H1 (cell line): ENCODE data around the gene FGFR2. TPM values are rescaled to one million over a fixed set of nuclear protein-coding genes. Genes with fewer than 3 reads are reported as not detected.

Experiments used
- BCL11A ChIP-seq, 2 experiments: IDR thresholded peaks; one replicate each; pipeline ENCODE4 v1.6.1; 2011; ENCODE audit warnings: low read depth in 2 of 2, low read length in 2 of 2, mild to moderate bottlenecking in 2 of 2
- BRCA1 ChIP-seq: IDR thresholded peaks from 2 replicates; pipeline ENCODE4 v1.6.1; 2012; ENCODE audit warnings: low read depth, low read length, improper control_type of control experiment
- CBX5 ChIP-seq: fragments of 300-800, 300-1000 bp; sonication (generic); IDR thresholded peaks from 2 replicates; pipeline ENCODE4 v1.7.1; 2016; ENCODE audit warnings: antibody characterized with exemption, low read length, low read depth
- CHD1 ChIP-seq: IDR thresholded peaks from 2 replicates; pipeline ENCODE4 v1.6.1; 2012; ENCODE audit warnings: low read depth, low read length, improper control_type of control experiment
- HDAC6 ChIP-seq: IDR thresholded peaks from one replicate; pipeline ENCODE4 v1.7.1; 2012; ENCODE audit warnings: low read depth, mild to moderate bottlenecking, inconsistent platforms, low read length, moderate library complexity
- KDM4A ChIP-seq: IDR thresholded peaks from one replicate; pipeline ENCODE4 v1.7.1; 2012; ENCODE audit warnings: low read depth, mild to moderate bottlenecking, moderate library complexity, low read length, inconsistent platforms; ENCODE audit not compliant: severe bottlenecking
- RBBP5 ChIP-seq: IDR thresholded peaks from 2 replicates; pipeline ENCODE4 v1.7.1; 2012; ENCODE audit warnings: low read depth, mild to moderate bottlenecking, inconsistent platforms, low read length, moderate library complexity, borderline replicate concordance
- RNF2 ChIP-seq: fragments of 200-900, 300-1000 bp; sonication (generic); IDR thresholded peaks from 2 replicates; pipeline ENCODE4 v1.7.1; 2016; ENCODE audit warnings: borderline replicate concordance, low read depth, mild to moderate bottlenecking, antibody characterized with exemption, low read length; ENCODE audit not compliant: poor library complexity, severe bottlenecking; ENCODE audit errors: missing control alignments
- SAP30 ChIP-seq: fragments of 300-600 bp; sonication (generic); IDR thresholded peaks from 2 replicates; pipeline ENCODE4 v1.7.1; 2012; ENCODE audit warnings: low read length, moderate library complexity, mild to moderate bottlenecking, inconsistent platforms; ENCODE audit not compliant: insufficient read depth, insufficient replicate concordance
- TBP ChIP-seq: IDR thresholded peaks from 2 replicates; pipeline ENCODE4 v1.6.1; 2011; ENCODE audit warnings: low read depth, low read length, improper control_type of control experiment
- polyA plus RNA-seq, 7 experiments: library from polyadenylated mRNA; depleted of rRNA in 3 of 7; stranded (reverse) in 5 of 7; unstranded in 2 of 7; fragments of >200 nt in 5 of 7; fragments of 200-250 nt in 2 of 7; gene quantifications; 1 replicate in 5 of 7; 2 replicates in 1 of 7; 4 replicates in 1 of 7; pipeline versions ENCODE4 v1.2.1 to v1.2.3, GENCODE V29; 2011 to 2013; ENCODE audit warnings: missing spikeins in 2 of 7, mixed read lengths in 2 of 7
- total RNA-seq: library from RNA; stranded (reverse); fragmentation: NEBNext Ultra II Directional; extraction: Animal tissue kit (Norgen Biotek cat#: 25700); gene quantifications from 2 replicates; pipeline ENCODE4 v1.2.1, GENCODE V29; 2021

The FGFR2 gene
- total and polyA plus RNA-seq, 2 of the 8 experiments (the other 6 are each of a cell fraction or from before 2014, with no cell fraction given), result 50.2 to 81.2 TPM

GRCh38 chr10:121599947-121600346, 1.7 kb upstream of the FGFR2 start (continued):
- TF ChIP-seq BRCA1 (no peak), KDM4A (no peak), TBP (no peak), HDAC6 (no peak), SAP30 (no peak), RBBP5 (no peak), CBX5 (no peak), BCL11A (IDR thresholded peaks at IDR 0.05; ENCODE audit: low read depth in 2 of 2, low read length in 2 of 2) (no peak), CHD1 (no peak), RNF2 (no peak)
- TF ChIP-seq, all 59 proteins: peak for 0
